Heart left ventricle (tissue), 13 donors: Measurements from ENCODE around the gene ZNF536.

ENCODE experiments used
- POLR2A ChIP-seq, 2 donors: fragments of 450-650 bp; IDR thresholded peaks; one replicate each; pipeline ENCODE4 v1.6.1; 2017; ENCODE audit warnings: antibody characterized with exemption in 2 of 2, mild to moderate bottlenecking in 2 of 2, moderate library complexity in 2 of 2
- TF ChIP-seq, protein P1 (sequence below), 12 donors: fragments of 200-600 bp; sonication (generic) in 4 of 12; IDR thresholded peaks; one replicate each; pipeline versions ENCODE4 v1.5.0 to v1.8.0; 2018 to 2022; ENCODE audit warnings: antibody characterized with exemption in 12 of 12, mild to moderate bottlenecking in 5 of 12
- donor health status: ischemic (EF 13 %, LVEDD 7.1; RV severe dilation, severe dysfunction).
- donor health status: DM: no; HTN: yes; CAD: no.
- donor health status: DM: no; HTN: no; CAD: no.
- donor health status: ischemic (EF 25% LVEDD 6.9; RV normal size, moderate dysfunction).
- donor health status: ischemic (EF 25% LVEDD 5.7; RV mildly dilated, moderate dysfunction).
- donor health status: ischemic (EF 35%, LVEDD 5.7; RV mildly dilated, moderate dysfunction).
- donor health status: nonischemic (EF 11% LVEDD 7.7; RV severe dilation, severe dysfunction).
- donor health status: DM: yes; HTN: yes; CAD: no.
- donor health status: PGD.
- donor health status: ischemic (EF 29% LVEDD 5.4; RV normal size, mild dysfunction).
- donor health status: nonischemic (EF 23%, LVEDD 6.1; RV moderate dilation, normal function).

- TF ChIP-seq, protein P1, sequence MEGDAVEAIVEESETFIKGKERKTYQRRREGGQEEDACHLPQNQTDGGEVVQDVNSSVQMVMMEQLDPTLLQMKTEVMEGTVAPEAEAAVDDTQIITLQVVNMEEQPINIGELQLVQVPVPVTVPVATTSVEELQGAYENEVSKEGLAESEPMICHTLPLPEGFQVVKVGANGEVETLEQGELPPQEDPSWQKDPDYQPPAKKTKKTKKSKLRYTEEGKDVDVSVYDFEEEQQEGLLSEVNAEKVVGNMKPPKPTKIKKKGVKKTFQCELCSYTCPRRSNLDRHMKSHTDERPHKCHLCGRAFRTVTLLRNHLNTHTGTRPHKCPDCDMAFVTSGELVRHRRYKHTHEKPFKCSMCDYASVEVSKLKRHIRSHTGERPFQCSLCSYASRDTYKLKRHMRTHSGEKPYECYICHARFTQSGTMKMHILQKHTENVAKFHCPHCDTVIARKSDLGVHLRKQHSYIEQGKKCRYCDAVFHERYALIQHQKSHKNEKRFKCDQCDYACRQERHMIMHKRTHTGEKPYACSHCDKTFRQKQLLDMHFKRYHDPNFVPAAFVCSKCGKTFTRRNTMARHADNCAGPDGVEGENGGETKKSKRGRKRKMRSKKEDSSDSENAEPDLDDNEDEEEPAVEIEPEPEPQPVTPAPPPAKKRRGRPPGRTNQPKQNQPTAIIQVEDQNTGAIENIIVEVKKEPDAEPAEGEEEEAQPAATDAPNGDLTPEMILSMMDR (IDR thresholded peaks at IDR 0.05), result no peak
- no peak for TF ChIP-seq POLR2A (IDR thresholded peaks at IDR 0.05)
Measured at GRCh38 chr19:30543243-30543945, 171.2 kb downstream of the ZNF536 start.
